ENCODE measurements around the gene CDIP1.

DNA sequence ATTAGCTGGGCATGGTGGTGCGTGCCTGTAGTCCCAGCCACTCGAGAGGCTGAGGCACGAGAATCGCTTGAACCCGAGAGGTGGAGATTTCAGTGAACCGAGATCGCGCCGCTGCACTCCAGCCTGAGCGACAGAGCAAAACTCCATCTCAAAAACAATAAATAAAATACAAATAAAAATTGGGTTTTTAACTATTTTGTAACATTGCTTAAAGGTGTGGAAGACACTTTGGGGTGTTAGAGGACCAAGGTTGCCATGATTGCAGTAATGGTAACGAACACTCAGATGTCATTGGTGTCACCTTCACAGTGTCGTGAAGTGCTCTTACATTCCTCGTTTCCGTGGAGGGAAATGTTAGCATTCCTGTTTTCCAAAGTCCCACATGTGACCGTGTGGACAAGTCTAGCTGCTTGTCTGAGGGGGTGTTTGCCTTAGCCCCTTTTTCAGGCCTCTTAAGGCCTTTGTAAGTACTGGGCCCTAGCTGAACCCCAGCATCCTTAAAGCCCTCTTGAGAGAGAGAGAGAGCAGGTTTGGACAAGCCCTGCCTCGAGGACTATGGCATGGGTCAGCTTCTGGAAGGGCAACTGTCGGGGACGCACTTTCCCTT lies 26.2 kb upstream of the CDIP1 start:
- TF ChIP-seq, protein P1, sequence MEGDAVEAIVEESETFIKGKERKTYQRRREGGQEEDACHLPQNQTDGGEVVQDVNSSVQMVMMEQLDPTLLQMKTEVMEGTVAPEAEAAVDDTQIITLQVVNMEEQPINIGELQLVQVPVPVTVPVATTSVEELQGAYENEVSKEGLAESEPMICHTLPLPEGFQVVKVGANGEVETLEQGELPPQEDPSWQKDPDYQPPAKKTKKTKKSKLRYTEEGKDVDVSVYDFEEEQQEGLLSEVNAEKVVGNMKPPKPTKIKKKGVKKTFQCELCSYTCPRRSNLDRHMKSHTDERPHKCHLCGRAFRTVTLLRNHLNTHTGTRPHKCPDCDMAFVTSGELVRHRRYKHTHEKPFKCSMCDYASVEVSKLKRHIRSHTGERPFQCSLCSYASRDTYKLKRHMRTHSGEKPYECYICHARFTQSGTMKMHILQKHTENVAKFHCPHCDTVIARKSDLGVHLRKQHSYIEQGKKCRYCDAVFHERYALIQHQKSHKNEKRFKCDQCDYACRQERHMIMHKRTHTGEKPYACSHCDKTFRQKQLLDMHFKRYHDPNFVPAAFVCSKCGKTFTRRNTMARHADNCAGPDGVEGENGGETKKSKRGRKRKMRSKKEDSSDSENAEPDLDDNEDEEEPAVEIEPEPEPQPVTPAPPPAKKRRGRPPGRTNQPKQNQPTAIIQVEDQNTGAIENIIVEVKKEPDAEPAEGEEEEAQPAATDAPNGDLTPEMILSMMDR (IDR thresholded peaks at IDR 0.05 in 2 of 3, conservative IDR thresholded peaks at IDR 0.05 in 1 of 3; ENCODE audit: insufficient read depth in 2 of 3, low read depth in 1 of 3, low read length in 3 of 3), result no peak
- TF ChIP-seq, protein P2, sequence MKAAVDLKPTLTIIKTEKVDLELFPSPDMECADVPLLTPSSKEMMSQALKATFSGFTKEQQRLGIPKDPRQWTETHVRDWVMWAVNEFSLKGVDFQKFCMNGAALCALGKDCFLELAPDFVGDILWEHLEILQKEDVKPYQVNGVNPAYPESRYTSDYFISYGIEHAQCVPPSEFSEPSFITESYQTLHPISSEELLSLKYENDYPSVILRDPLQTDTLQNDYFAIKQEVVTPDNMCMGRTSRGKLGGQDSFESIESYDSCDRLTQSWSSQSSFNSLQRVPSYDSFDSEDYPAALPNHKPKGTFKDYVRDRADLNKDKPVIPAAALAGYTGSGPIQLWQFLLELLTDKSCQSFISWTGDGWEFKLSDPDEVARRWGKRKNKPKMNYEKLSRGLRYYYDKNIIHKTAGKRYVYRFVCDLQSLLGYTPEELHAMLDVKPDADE (conservative IDR thresholded peaks at IDR 0.05; ENCODE audit: control insufficient read depth, low read depth, low read length), result no peak
- TF ChIP-seq EP300 (IDR thresholded peaks at IDR 0.05; ENCODE audit: low read length), result no peak
- no peak for TF ChIP-seq KLF16 (IDR thresholded peaks at IDR 0.05)
- TF ChIP-seq RNF2 (IDR thresholded peaks at IDR 0.05), result no peak
